WTC11 (cell line): ENCODE data around the gene IL18R1.

Experiments used
- NR2C2 ChIP-seq: sonication (generic); formaldehyde crosslinking; IDR thresholded peaks from 2 replicates; pipeline ENCODE4 v1.8.0; 2022; ENCODE audit warnings: mild to moderate bottlenecking, missing genetic modification reagents
- TCF7 ChIP-seq: sonication (generic); formaldehyde crosslinking; IDR thresholded peaks from 2 replicates; pipeline ENCODE4 v1.8.0; 2022; ENCODE audit warnings: mild to moderate bottlenecking, low read depth, missing genetic modification reagents, moderate library complexity
- TF ChIP-seq, protein P1 (sequence below): sonication (generic); formaldehyde crosslinking; IDR thresholded peaks from 2 replicates; pipeline ENCODE4 v1.8.1; 2023; ENCODE audit warnings: mild to moderate bottlenecking, missing genetic modification reagents, moderate library complexity
- TF ChIP-seq, protein P2 (sequence below): fragments of 200-600 bp; IDR thresholded peaks from 2 replicates; pipeline ENCODE4 v1.8.0; 2022; ENCODE audit warnings: antibody characterized with exemption
- TF ChIP-seq, protein P3 (sequence below): sonication (generic); formaldehyde crosslinking; IDR thresholded peaks from 2 replicates; pipeline ENCODE4 v1.8.0; 2022; ENCODE audit warnings: mild to moderate bottlenecking, missing genetic modification reagents
- TF ChIP-seq, protein P4 (sequence below): sonication (generic); formaldehyde crosslinking; IDR thresholded peaks from 2 replicates; pipeline ENCODE4 v1.8.1; 2023; ENCODE audit warnings: mild to moderate bottlenecking, missing genetic modification reagents

DNA sequence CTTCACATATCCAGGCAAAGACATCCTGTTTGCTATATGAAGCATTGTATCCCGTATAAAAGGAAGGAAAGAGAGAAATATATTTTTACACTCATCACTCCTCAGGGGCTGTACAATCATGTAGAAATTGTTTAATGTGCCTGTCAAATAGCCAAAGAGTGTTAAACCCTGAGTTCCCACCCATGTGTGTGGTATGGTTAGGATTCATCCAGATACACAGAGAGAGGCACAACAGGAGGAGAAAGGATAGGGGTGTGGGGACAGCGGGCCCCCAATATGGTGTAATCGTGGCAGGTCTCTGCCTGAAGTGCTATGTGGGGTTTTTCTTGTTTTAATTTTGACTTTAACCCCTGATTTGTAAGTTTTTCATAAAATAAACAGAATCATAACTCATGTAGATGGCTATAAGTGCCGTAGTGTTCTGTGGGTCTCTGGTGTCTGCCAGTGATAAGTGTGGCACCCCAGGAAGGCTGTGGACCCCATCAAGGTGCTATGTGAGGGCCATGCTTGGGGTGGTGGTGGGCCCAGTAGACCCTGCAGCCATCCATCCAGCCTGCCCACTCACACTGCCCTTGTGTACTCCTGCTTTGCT lies 10.2 kb upstream of the IL18R1 start:
- no peak for TF ChIP-seq TCF7 (CRISPR knock-in tag)
- TF ChIP-seq, protein P1, sequence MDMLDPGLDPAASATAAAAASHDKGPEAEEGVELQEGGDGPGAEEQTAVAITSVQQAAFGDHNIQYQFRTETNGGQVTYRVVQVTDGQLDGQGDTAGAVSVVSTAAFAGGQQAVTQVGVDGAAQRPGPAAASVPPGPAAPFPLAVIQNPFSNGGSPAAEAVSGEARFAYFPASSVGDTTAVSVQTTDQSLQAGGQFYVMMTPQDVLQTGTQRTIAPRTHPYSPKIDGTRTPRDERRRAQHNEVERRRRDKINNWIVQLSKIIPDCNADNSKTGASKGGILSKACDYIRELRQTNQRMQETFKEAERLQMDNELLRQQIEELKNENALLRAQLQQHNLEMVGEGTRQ (CRISPR knock-in tag), result no peak
- TF ChIP-seq, protein P2, sequence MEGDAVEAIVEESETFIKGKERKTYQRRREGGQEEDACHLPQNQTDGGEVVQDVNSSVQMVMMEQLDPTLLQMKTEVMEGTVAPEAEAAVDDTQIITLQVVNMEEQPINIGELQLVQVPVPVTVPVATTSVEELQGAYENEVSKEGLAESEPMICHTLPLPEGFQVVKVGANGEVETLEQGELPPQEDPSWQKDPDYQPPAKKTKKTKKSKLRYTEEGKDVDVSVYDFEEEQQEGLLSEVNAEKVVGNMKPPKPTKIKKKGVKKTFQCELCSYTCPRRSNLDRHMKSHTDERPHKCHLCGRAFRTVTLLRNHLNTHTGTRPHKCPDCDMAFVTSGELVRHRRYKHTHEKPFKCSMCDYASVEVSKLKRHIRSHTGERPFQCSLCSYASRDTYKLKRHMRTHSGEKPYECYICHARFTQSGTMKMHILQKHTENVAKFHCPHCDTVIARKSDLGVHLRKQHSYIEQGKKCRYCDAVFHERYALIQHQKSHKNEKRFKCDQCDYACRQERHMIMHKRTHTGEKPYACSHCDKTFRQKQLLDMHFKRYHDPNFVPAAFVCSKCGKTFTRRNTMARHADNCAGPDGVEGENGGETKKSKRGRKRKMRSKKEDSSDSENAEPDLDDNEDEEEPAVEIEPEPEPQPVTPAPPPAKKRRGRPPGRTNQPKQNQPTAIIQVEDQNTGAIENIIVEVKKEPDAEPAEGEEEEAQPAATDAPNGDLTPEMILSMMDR, result no peak
- no peak for TF ChIP-seq NR2C2
- TF ChIP-seq, protein P3, sequence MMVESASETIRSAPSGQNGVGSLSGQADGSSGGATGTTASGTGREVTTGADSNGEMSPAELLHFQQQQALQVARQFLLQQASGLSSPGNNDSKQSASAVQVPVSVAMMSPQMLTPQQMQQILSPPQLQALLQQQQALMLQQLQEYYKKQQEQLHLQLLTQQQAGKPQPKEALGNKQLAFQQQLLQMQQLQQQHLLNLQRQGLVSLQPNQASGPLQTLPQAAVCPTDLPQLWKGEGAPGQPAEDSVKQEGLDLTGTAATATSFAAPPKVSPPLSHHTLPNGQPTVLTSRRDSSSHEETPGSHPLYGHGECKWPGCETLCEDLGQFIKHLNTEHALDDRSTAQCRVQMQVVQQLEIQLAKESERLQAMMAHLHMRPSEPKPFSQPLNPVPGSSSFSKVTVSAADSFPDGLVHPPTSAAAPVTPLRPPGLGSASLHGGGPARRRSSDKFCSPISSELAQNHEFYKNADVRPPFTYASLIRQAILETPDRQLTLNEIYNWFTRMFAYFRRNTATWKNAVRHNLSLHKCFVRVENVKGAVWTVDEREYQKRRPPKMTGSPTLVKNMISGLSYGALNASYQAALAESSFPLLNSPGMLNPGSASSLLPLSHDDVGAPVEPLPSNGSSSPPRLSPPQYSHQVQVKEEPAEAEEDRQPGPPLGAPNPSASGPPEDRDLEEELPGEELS (CRISPR knock-in tag), result no peak
- TF ChIP-seq, protein P4, sequence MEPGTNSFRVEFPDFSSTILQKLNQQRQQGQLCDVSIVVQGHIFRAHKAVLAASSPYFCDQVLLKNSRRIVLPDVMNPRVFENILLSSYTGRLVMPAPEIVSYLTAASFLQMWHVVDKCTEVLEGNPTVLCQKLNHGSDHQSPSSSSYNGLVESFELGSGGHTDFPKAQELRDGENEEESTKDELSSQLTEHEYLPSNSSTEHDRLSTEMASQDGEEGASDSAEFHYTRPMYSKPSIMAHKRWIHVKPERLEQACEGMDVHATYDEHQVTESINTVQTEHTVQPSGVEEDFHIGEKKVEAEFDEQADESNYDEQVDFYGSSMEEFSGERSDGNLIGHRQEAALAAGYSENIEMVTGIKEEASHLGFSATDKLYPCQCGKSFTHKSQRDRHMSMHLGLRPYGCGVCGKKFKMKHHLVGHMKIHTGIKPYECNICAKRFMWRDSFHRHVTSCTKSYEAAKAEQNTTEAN (CRISPR knock-in tag), result no peak
